Measurements from ENCODE around the gene CRYGC.

Gene CRYGC

DNA sequence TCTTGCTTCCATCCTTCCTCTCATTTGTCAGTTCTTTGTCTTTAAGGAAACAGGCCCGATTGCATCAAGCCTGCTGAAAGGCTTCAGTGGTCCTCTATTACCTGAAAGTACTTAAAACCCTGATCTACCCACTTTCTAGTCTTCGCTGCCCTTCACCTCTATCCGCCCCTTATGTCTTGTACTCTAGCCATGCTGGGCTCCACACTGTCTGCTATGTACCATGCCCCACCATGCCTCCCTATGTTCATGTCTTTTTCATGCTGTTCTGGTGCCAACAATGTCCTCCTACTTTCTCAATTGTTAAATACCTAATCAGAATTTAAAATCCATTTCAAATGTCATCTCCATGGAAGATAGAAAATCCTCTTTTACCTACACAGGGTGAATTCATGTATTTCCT is 33.5 kb downstream of the CRYGC start:
- Histone ChIP-seq H3K27me3 (replicated peaks; ENCODE audit: insufficient read depth, low read length) (no peaks in the 10 kb centered on the region), H4K20me1 (ENCODE audit: insufficient read depth, low read length) (no peaks in the 10 kb centered on the region), H3K4me2 (ENCODE audit: low read depth, low read length) (no peak overlapping the region), H3F3A (ENCODE audit: insufficient read depth, low read length) (no peaks in the 10 kb centered on the region), H3K9me3 (replicated peaks; ENCODE audit: insufficient read depth, low read length) (no peaks in the 10 kb centered on the region), H3K9me2 (replicated peaks; ENCODE audit: insufficient read depth, low read length) (no peaks in the 10 kb centered on the region), H3K36me3 (replicated peaks; ENCODE audit: insufficient read depth, low read length) (no peaks in the 10 kb centered on the region), H3K4me3 (ENCODE audit: low read length) (no peak overlapping the region), H3K79me2 (ENCODE audit: low read length) (no peaks in the 10 kb centered on the region), H2AFZ (ENCODE audit: low read length) (no peak overlapping the region), H3K4me1 (ENCODE audit: low read length) (no peaks in the 10 kb centered on the region), H3K27ac (ENCODE audit: low read length) (no peak overlapping the region), H3K9ac (ENCODE audit: low read length) (no peak overlapping the region)
- no peak for TF ChIP-seq EZH2phosphoT487 (IDR thresholded peaks at IDR 0.05; ENCODE audit: low read length)
- no peak for TF ChIP-seq EZH2 (optimal IDR thresholded peaks at IDR 0.05; ENCODE audit: low read depth, low read length)
- TF ChIP-seq, protein P1, sequence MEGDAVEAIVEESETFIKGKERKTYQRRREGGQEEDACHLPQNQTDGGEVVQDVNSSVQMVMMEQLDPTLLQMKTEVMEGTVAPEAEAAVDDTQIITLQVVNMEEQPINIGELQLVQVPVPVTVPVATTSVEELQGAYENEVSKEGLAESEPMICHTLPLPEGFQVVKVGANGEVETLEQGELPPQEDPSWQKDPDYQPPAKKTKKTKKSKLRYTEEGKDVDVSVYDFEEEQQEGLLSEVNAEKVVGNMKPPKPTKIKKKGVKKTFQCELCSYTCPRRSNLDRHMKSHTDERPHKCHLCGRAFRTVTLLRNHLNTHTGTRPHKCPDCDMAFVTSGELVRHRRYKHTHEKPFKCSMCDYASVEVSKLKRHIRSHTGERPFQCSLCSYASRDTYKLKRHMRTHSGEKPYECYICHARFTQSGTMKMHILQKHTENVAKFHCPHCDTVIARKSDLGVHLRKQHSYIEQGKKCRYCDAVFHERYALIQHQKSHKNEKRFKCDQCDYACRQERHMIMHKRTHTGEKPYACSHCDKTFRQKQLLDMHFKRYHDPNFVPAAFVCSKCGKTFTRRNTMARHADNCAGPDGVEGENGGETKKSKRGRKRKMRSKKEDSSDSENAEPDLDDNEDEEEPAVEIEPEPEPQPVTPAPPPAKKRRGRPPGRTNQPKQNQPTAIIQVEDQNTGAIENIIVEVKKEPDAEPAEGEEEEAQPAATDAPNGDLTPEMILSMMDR (IDR thresholded peaks at IDR 0.05; ENCODE audit: low read length): no peak
- DNase-seq: no peak

DNA sequence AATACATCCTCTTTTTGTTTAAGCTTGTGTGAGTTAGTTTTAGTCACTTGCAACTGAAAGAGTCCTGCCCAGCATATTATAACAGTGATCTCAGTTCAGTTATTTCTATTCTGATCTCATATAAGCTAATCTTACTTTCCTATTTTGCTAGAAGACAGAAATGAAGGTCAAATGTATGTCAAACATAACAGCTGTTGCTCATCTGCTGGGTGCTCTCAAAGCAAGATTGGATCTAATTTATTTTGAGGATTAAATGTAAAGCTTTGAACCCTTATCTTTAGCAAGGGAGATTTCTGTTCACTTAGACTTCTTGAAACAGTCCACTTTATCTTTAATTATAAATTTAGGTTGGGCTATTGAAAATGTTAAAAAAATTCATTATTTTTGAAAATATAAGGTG is 36.5 kb downstream of the CRYGC start:
- H2AFZ ChIP-seq (ENCODE audit: low read length): no peak overlapping the region
- H3K4me1 ChIP-seq (ENCODE audit: low read length): no peaks in the 10 kb centered on the region
- no peaks in the 10 kb centered on the region for H3K9me2 ChIP-seq (replicated peaks; ENCODE audit: insufficient read depth, low read length)
- H3F3A ChIP-seq (ENCODE audit: insufficient read depth, low read length): no peaks in the 10 kb centered on the region
- no peaks in the 10 kb centered on the region for H3K79me2 ChIP-seq (ENCODE audit: low read length)
- TF ChIP-seq EZH2 (optimal IDR thresholded peaks at IDR 0.05; ENCODE audit: low read depth, low read length) (no peak), EZH2phosphoT487 (IDR thresholded peaks at IDR 0.05; ENCODE audit: low read length) (no peak)
- TF ChIP-seq, protein P1 (IDR thresholded peaks at IDR 0.05; ENCODE audit: low read length): no peak
- H3K27ac ChIP-seq (ENCODE audit: low read length): no peak overlapping the region
- no peak overlapping the region for H3K4me2 ChIP-seq (ENCODE audit: low read depth, low read length)
- H3K9me3 ChIP-seq (replicated peaks; ENCODE audit: insufficient read depth, low read length): no peaks in the 10 kb centered on the region
- no peaks in the 10 kb centered on the region for H3K36me3 ChIP-seq (replicated peaks; ENCODE audit: insufficient read depth, low read length)
- no peak overlapping the region for H3K9ac ChIP-seq (ENCODE audit: low read length)
- H4K20me1 ChIP-seq (ENCODE audit: insufficient read depth, low read length): no peaks in the 10 kb centered on the region
- DNase-seq: no peak
- no peaks in the 10 kb centered on the region for H3K27me3 ChIP-seq (replicated peaks; ENCODE audit: insufficient read depth, low read length)
- no peak overlapping the region for H3K4me3 ChIP-seq (ENCODE audit: low read length)

DNA sequence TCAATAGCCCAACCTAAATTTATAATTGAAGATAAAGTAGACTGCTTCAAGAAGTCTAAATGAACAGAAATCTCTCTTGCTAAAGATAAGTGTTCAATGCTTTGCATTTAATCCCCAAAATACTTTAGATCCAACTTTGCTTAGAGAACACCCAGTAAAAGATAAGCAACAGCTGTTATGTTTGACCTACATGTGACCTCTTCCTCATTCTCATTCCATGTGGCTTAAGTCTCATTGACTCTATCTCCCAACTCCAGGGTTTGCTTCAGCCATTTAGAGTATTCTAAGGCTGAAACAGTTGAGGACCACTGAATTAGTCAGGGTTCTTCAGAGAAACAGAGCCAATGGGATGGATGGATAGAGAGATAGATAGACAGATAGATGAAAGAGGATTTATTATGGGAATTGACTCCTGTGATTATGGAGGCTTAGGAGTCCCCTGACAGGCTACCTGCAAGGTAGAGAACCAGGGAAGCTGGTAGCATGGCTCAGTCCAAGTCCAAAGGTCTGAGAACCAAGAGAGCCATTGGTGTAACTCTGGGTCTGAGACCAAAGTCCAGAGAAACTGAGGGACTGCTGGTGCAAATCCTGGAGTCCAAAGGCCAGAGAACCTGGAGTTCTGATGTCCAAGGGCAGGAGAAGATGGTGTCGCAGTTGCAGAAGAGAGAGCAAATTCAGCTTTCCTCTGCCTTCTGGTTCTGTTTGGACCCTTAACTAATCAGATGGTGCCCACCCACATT is 37.4 kb downstream of the CRYGC start:
- H2AFZ ChIP-seq (ENCODE audit: low read length): no peak overlapping the region

More for the DNA sequence above, 37.4 kb downstream of the CRYGC start:
- Histone ChIP-seq H3K79me2 (ENCODE audit: low read length) (no peaks in the 10 kb centered on the region), H3K4me3 (ENCODE audit: low read length) (no peak overlapping the region), H3K27me3 (replicated peaks; ENCODE audit: insufficient read depth, low read length) (no peaks in the 10 kb centered on the region), H3F3A (ENCODE audit: insufficient read depth, low read length) (no peaks in the 10 kb centered on the region), H3K4me2 (ENCODE audit: low read depth, low read length) (no peak overlapping the region), H4K20me1 (ENCODE audit: insufficient read depth, low read length) (no peaks in the 10 kb centered on the region), H3K4me1 (ENCODE audit: low read length) (no peaks in the 10 kb centered on the region), H3K36me3 (replicated peaks; ENCODE audit: insufficient read depth, low read length) (no peaks in the 10 kb centered on the region), H3K9me3 (replicated peaks; ENCODE audit: insufficient read depth, low read length) (no peaks in the 10 kb centered on the region), H3K27ac (ENCODE audit: low read length) (no peak overlapping the region), H3K9me2 (replicated peaks; ENCODE audit: insufficient read depth, low read length) (no peaks in the 10 kb centered on the region), H3K9ac (ENCODE audit: low read length) (no peak overlapping the region)
- TF ChIP-seq, protein P1 (IDR thresholded peaks at IDR 0.05; ENCODE audit: low read length): no peak
- TF ChIP-seq EZH2phosphoT487 (IDR thresholded peaks at IDR 0.05; ENCODE audit: low read length) (no peak), EZH2 (optimal IDR thresholded peaks at IDR 0.05; ENCODE audit: low read depth, low read length) (no peak)
- DNase-seq: no peak
